DND-41 (cell line): Measurements from ENCODE around the gene JAML.

Source experiments
- ATAC-seq: fragments of 200-7000 bp; cut with Tn5 transposase; 3 replicates; pipeline ENCODE4 v1.9.1; 2021; ENCODE audit warnings: low read depth; ENCODE audit not compliant: insufficient read depth
- DNase-seq: peaks from one replicate; pipeline ENCODE4 v3.0.0-alpha.2; 2020
- H2AFZ ChIP-seq: 2 replicates; pipeline ENCODE4 v1.6.0; 2012; ENCODE audit warnings: low read depth, low read length
- H3K27ac ChIP-seq: 2 replicates; pipeline ENCODE4 v1.5.1; 2012; ENCODE audit warnings: low read length, inconsistent platforms
- H3K27me3 ChIP-seq: fragments of 200-600 bp; sonication (generic); 2 replicates; pipeline ENCODE4 v1.6.0; 2012; ENCODE audit warnings: low read length, mild to moderate bottlenecking, inconsistent platforms; ENCODE audit not compliant: insufficient read depth, poor library complexity
- H3K36me3 ChIP-seq: 2 replicates; pipeline ENCODE4 v1.5.1; 2012; ENCODE audit warnings: low read length, inconsistent platforms; ENCODE audit not compliant: insufficient read depth
- H3K4me1 ChIP-seq: 2 replicates; pipeline ENCODE4 v1.5.1; 2012; ENCODE audit warnings: mild to moderate bottlenecking, low read length; ENCODE audit not compliant: insufficient read depth
- H3K4me2 ChIP-seq: 2 replicates; pipeline ENCODE4 v1.6.0; 2012; ENCODE audit warnings: mild to moderate bottlenecking, moderate library complexity, low read length, inconsistent platforms; ENCODE audit not compliant: insufficient read depth
- H3K4me3 ChIP-seq, 2 experiments: fragments of 200-600 bp in 1 of 2; shearing (Covaris generic) in 1 of 2; 2 replicates each; pipeline ENCODE4 v1.5.1; 2012 to 2016; ENCODE audit warnings: inconsistent platforms in 2 of 2, low read length in 2 of 2, mild to moderate bottlenecking in 2 of 2, low read depth in 1 of 2, moderate library complexity in 1 of 2
- H3K79me2 ChIP-seq: 2 replicates; pipeline ENCODE4 v1.6.0; 2012; ENCODE audit warnings: low read length, inconsistent platforms; ENCODE audit not compliant: insufficient read depth
- H3K9ac ChIP-seq: 2 replicates; pipeline ENCODE4 v1.6.0; 2012; ENCODE audit warnings: low read depth, mild to moderate bottlenecking, inconsistent platforms, low read length, moderate library complexity
- H3K9me3 ChIP-seq: 2 replicates; pipeline ENCODE4 v1.5.1; 2012; ENCODE audit warnings: low read length, moderate library complexity, mild to moderate bottlenecking, inconsistent platforms; ENCODE audit not compliant: insufficient read depth, severe bottlenecking
- H4K20me1 ChIP-seq: 2 replicates; pipeline ENCODE4 v1.6.0; 2012; ENCODE audit warnings: low read length; ENCODE audit not compliant: insufficient read depth
- CTCF ChIP-seq: IDR thresholded peaks from 2 replicates; pipeline ENCODE4 v1.5.1; 2012; ENCODE audit warnings: borderline replicate concordance, low read length, moderate library complexity, mild to moderate bottlenecking; ENCODE audit not compliant: poor library complexity, severe bottlenecking; ENCODE audit errors: extremely low read depth
- EZH2 ChIP-seq: IDR thresholded peaks from 3 replicates; pipeline ENCODE4 v1.6.1; 2012; ENCODE audit warnings: borderline replicate concordance, low read depth, mild to moderate bottlenecking, moderate library complexity, low read length, inconsistent platforms; ENCODE audit not compliant: severe bottlenecking

Gene JAML

GRCh38 chr11:118166641-118167040 is 58.2 kb downstream of the JAML start:
- Histone ChIP-seq H3K36me3 (no peaks in the 10 kb centered on the region), H2AFZ (no peak overlapping the region), H3K79me2 (no peaks in the 10 kb centered on the region), H3K4me3 (no peak overlapping the region), H3K4me2 (no peak overlapping the region), H3K9me3 (no peaks in the 10 kb centered on the region), H3K9ac (no peak overlapping the region), H3K27ac (no peak overlapping the region), H3K27me3 (peaks cover 18% of the 10 kb centered on the region), H4K20me1 (no peaks in the 10 kb centered on the region; the same call in 1 of the 2 replicates), H3K4me1 (peaks cover 4% of the 10 kb centered on the region)
- ATAC-seq (no peak), DNase-seq (no peak)
- TF ChIP-seq CTCF (no peak), EZH2 (no peak)

- Histone ChIP-seq H4K20me1 (no peaks in the 10 kb centered on the region), H3K4me2 (no peak overlapping the region), H3K27ac (no peak overlapping the region), H3K79me2 (no peaks in the 10 kb centered on the region), H3K9ac (no peak overlapping the region), H3K4me3 (no peak overlapping the region), H2AFZ (no peak overlapping the region), H3K4me1 (no peaks in the 10 kb centered on the region), H3K9me3 (no peaks in the 10 kb centered on the region), H3K36me3 (no peaks in the 10 kb centered on the region), H3K27me3 (peaks cover 26% of the 10 kb centered on the region)
- TF ChIP-seq EZH2, result no peak
- TF ChIP-seq CTCF, result no peak
- ATAC-seq (no peak), DNase-seq (no peak)
These were observed 59.9 kb downstream of the JAML start for GRCh38 chr11:118164885-118165284.

GRCh38 chr11:118163494-118163893 is 61.3 kb downstream of the JAML start:
- Histone ChIP-seq H2AFZ (no peak overlapping the region), H3K9me3 (no peaks in the 10 kb centered on the region), H3K9ac (no peak overlapping the region), H3K4me1 (no peaks in the 10 kb centered on the region), H3K4me3 (no peak overlapping the region), H3K27ac (no peak overlapping the region), H3K4me2 (no peak overlapping the region), H3K79me2 (no peaks in the 10 kb centered on the region), H4K20me1 (no peaks in the 10 kb centered on the region), H3K27me3 (peaks cover 26% of the 10 kb centered on the region), H3K36me3 (no peaks in the 10 kb centered on the region)
- DNase-seq, result no peak
- no peak for TF ChIP-seq CTCF
- TF ChIP-seq EZH2, result no peak
- ATAC-seq, result no peak

- Histone ChIP-seq H3K9me3 (no peaks in the 10 kb centered on the region), H2AFZ (no peak overlapping the region), H3K27me3 (peaks cover 32% of the 10 kb centered on the region), H3K36me3 (no peaks in the 10 kb centered on the region), H3K79me2 (no peaks in the 10 kb centered on the region), H3K9ac (no peak overlapping the region), H3K4me1 (no peaks in the 10 kb centered on the region), H3K4me2 (no peak overlapping the region), H3K27ac (no peak overlapping the region), H3K4me3 (no peak overlapping the region), H4K20me1 (no peaks in the 10 kb centered on the region)
- TF ChIP-seq CTCF (no peak), EZH2 (no peak)
- no peak for DNase-seq
- ATAC-seq, result no peak
These were observed 62.0 kb downstream of the JAML start for GRCh38 chr11:118162846-118163245.
